Measurements from ENCODE around the gene ARHGAP31.

GRCh38 chr3:119360736-119361462, 66.7 kb downstream of the ARHGAP31 start:
- TF ChIP-seq POLR2A (IDR thresholded peaks at IDR 0.05) (no peak), CTCF (IDR thresholded peaks at IDR 0.05) (no peak)
